GM12891 (cell line): ENCODE measurements around the gene GON7.

Source experiments
- POLR2A ChIP-seq: IDR thresholded peaks from 2 replicates; pipeline ENCODE4 v1.6.1; 2011; ENCODE audit warnings: low read depth, low read length, control low read depth
- POLR2AphosphoS5 ChIP-seq: IDR thresholded peaks from 2 replicates; pipeline ENCODE4 v1.6.1; 2011; ENCODE audit warnings: low read depth, low read length, control low read depth
- POU2F2 ChIP-seq: IDR thresholded peaks from 2 replicates; pipeline ENCODE4 v1.6.1; 2011; ENCODE audit warnings: low read depth, mild to moderate bottlenecking, control low read depth, low read length, moderate library complexity
- SPI1 ChIP-seq: IDR thresholded peaks from 2 replicates; pipeline ENCODE4 v1.6.1; 2011; ENCODE audit warnings: low read depth, low read length, control low read depth
- TAF1 ChIP-seq: IDR thresholded peaks from 2 replicates; pipeline ENCODE4 v1.6.1; 2011; ENCODE audit warnings: low read depth, low read length, control low read depth

GRCh38 chr14:93153121-93153520, 53.7 kb downstream of the GON7 start:
- TF ChIP-seq TAF1 (no peak), POLR2A (no peak), POLR2AphosphoS5 (no peak), SPI1 (no peak), POU2F2 (no peak)
